Tibial nerve (tissue), 4 donors: ENCODE measurements around the gene NASP. TPM values are rescaled to one million over a fixed set of nuclear protein-coding genes. Genes with fewer than 3 reads are reported as not detected.

Experiments used
- DNase-seq, 2 donors: peaks; one replicate each; pipeline ENCODE4 v3.0.0-alpha.2; 2019; ENCODE audit warnings: low spot score in 2 of 2
- H3K27ac ChIP-seq, 4 donors: fragments of 200-600 bp; sonication (generic) in 3 of 4; one replicate each; pipeline ENCODE4 v1.5.1; 2017 to 2019; ENCODE audit warnings: mild to moderate bottlenecking in 1 of 4
- H3K27me3 ChIP-seq, 2 donors: fragments of 200-600 bp; sonication (generic) in 1 of 2; one replicate each; pipeline versions ENCODE4 v1.5.1 to v1.6.0; 2017 to 2019
- H3K36me3 ChIP-seq, 3 donors: fragments of 200-600 bp; sonication (generic); one replicate each; pipeline ENCODE4 v1.5.1; 2018 to 2019
- H3K4me1 ChIP-seq, 4 donors: fragments of 200-600 bp; sonication (generic) in 3 of 4; one replicate each; pipeline ENCODE4 v1.5.1; 2017 to 2019
- H3K4me3 ChIP-seq, 4 donors: fragments of 200-600 bp; sonication (generic) in 3 of 4; one replicate each; pipeline ENCODE4 v1.5.1; 2017 to 2019; ENCODE audit warnings: mild to moderate bottlenecking in 1 of 4, moderate library complexity in 1 of 4
- H3K9me3 ChIP-seq, 4 donors: fragments of 200-600 bp; sonication (generic) in 3 of 4; one replicate each; pipeline ENCODE4 v1.5.1; 2017 to 2019
- CTCF ChIP-seq, 5 experiments: fragments of 200-600 bp in 3 of 5; fragments of 450-650 bp in 2 of 5; sonication (generic) in 3 of 5; IDR thresholded peaks; one replicate each; pipeline ENCODE4 v1.5.1; 2016 to 2019; ENCODE audit warnings: antibody characterized with exemption in 5 of 5, mild to moderate bottlenecking in 3 of 5, moderate library complexity in 2 of 5
- EP300 ChIP-seq, 2 donors: sonication (generic); formaldehyde crosslinking; IDR thresholded peaks; one replicate each; pipeline ENCODE4 v1.6.1; 2017; ENCODE audit warnings: antibody characterized with exemption in 2 of 2, mild to moderate bottlenecking in 1 of 2
- POLR2A ChIP-seq, 2 donors: fragments of 450-650 bp; IDR thresholded peaks; one replicate each; pipeline ENCODE4 v1.6.1; 2017; ENCODE audit warnings: antibody characterized with exemption in 2 of 2, mild to moderate bottlenecking in 2 of 2, moderate library complexity in 2 of 2
- WGBS, 2 donors: methylation state at CpG; one replicate each; pipeline ENCODE4 v1.1.5; 2018; 5-methylcytosine and 5-hydroxymethylcytosine counted together
- total RNA-seq, 4 donors: library from RNA; depleted of rRNA; stranded (reverse); fragments of >200 nt; gene quantifications; one replicate each; pipeline ENCODE4 v1.1.0, GENCODE V29; 2016

The NASP gene
- total RNA-seq, 4 donors from 2014 or later, result 71.2 to 105 (median 80.6) TPM

GRCh38 chr1:45566722-45567121 lies 17.1 kb upstream of the NASP start:
- Histone ChIP-seq H3K27ac (peak overlapping the region in 2 of 4 donors; percentile 5 to 25), H3K9me3 (no peaks in the 10 kb centered on the region), H3K4me1 (peaks cover 0 to 18% (median 0%) of the 10 kb centered on the region in 4 donors), H3K36me3 (peaks cover 0 to 69% (median 0%) of the 10 kb centered on the region in 3 donors), H3K27me3 (no peaks in the 10 kb centered on the region), H3K4me3 (no peak overlapping the region)
- DNase-seq, result peak; percentile 23 to 43
- 30 to 46% methylated on average over 4 to 5 of the region's 5 CpGs for WGBS, 2 donors
- TF ChIP-seq EP300 (IDR thresholded peaks at IDR 0.05) (peak in 1 of 2 donors; percentile 35), POLR2A (IDR thresholded peaks at IDR 0.05) (no peak)

- 76 to 95% methylated on average over 7 of the region's 7 CpGs for WGBS, 2 donors
- no peak for DNase-seq
- peaks cover 0 to 57% (median 0%) of the 10 kb centered on the region in 3 donors for H3K36me3 ChIP-seq
- no peak for TF ChIP-seq POLR2A (IDR thresholded peaks at IDR 0.05)
- no peak for TF ChIP-seq EP300 (IDR thresholded peaks at IDR 0.05)
- TF ChIP-seq CTCF (IDR thresholded peaks at IDR 0.05), result no peak
- no peaks in the 10 kb centered on the region for H3K27me3 ChIP-seq
- no peak overlapping the region for H3K27ac ChIP-seq
- H3K4me1 ChIP-seq, result peaks cover 0 to 18% (median 0%) of the 10 kb centered on the region in 4 donors
- H3K4me3 ChIP-seq, result no peak overlapping the region
- H3K9me3 ChIP-seq, result no peaks in the 10 kb centered on the region
Measured at GRCh38 chr1:45567911-45568310, 15.9 kb upstream of the NASP start.

DNA sequence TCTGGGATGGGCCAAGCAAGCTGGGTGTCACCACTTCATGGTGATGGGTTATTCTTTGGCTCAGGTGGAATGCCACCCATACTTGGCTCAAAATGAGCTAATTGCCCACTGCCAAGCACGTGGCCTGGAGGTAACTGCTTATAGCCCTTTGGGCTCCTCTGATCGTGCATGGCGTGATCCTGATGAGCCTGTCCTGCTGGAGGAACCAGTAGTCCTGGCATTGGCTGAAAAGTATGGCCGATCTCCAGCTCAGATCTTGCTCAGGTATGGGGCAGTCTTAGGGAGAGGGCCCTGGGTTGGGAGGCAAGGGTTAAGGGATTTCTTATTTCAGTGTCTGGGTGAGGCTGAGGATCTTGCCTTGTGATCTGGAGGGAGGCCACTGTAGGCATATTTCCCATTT lies 15.4 kb upstream of the NASP start:
- Histone ChIP-seq H3K4me1 (peaks cover 0 to 18% (median 0%) of the 10 kb centered on the region in 4 donors), H3K36me3 (peaks cover 0 to 52% (median 0%) of the 10 kb centered on the region in 3 donors), H3K27ac (no peak overlapping the region), H3K9me3 (no peaks in the 10 kb centered on the region), H3K27me3 (no peaks in the 10 kb centered on the region), H3K4me3 (no peak overlapping the region)
- 78 to 79% methylated on average over 4 of the region's 4 CpGs for WGBS, 2 donors
- TF ChIP-seq EP300 (IDR thresholded peaks at IDR 0.05) (no peak), POLR2A (IDR thresholded peaks at IDR 0.05) (no peak), CTCF (IDR thresholded peaks at IDR 0.05) (no peak)
- no peak for DNase-seq

DNA sequence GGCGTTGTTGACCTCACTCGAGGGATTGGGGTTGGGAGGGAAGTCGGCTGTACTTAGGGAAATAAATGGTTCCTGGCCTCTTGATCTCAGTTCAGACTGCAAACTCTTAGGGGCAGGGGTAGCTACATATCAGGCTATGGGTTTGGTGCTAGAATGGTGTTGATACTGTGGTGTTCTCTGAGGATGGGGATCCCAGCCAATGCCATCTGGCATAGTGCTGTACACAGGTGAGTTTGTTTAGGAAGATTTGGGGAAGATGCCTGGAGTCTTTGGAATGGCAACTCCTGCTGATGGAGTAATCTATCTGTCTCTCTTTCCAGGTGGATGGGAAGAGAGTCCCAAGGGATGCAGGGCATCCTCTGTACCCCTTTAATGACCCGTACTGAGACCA lies 14.3 kb upstream of the NASP start:
- 27 to 29% methylated on average over 4 of the region's 4 CpGs for WGBS, 2 donors
- H3K27ac ChIP-seq, result peak overlapping the region in 1 of 4 donors; percentile 15
- DNase-seq, result no peak

DNA sequence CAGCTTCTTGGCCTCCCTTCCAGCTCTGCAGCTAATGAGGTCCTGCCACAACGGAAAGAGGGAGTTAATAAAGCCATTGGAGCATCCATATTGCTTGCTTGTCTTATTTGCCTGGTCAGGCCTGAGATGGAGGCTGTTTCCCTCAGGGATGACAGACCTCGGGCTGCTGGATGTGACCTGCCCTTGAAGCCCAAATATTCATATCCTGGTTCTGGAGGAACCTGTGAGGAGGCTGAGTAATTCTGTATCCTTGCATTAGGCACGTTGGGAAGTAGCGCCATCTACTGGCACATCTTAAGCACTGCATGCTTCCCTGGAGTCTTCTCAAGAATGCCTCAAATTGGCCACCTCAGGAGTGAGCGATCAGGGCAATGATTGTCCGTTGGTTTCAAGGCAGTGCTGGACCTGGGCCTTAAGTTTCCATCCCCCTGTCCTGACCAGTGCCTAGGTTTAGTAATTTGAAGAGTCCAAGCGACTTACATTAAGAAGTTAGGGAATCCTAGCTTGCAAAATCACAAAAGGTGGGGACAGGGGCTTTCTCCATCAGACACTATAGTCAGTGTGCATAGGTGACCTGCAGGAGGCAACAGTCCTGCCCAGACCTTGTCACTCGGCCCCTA lies 13.8 kb upstream of the NASP start:
- WGBS, 2 donors, result 9 to 13% methylated on average over 8 of the region's 8 CpGs
- DNase-seq, result peak; percentile 59 to 76

More for the DNA sequence above, 14.3 kb upstream of the NASP start:
- Histone ChIP-seq H3K27me3 (no peaks in the 10 kb centered on the region), H3K9me3 (no peaks in the 10 kb centered on the region), H3K36me3 (peaks cover 0 to 42% (median 0%) of the 10 kb centered on the region in 3 donors), H3K4me3 (no peak overlapping the region), H3K4me1 (peaks cover 0 to 12% (median 0%) of the 10 kb centered on the region in 4 donors)
- no peak for TF ChIP-seq EP300 (IDR thresholded peaks at IDR 0.05)
- TF ChIP-seq CTCF (IDR thresholded peaks at IDR 0.05), result no peak
- TF ChIP-seq POLR2A (IDR thresholded peaks at IDR 0.05), result no peak

More for the DNA sequence above, 13.8 kb upstream of the NASP start:
- H3K27ac ChIP-seq, result peak overlapping the region in 1 of 4 donors; percentile 15
- H3K9me3 ChIP-seq, result no peaks in the 10 kb centered on the region
- TF ChIP-seq CTCF (IDR thresholded peaks at IDR 0.05) (peak; percentile 87 to 96 (median 95)), EP300 (IDR thresholded peaks at IDR 0.05) (peak in 1 of 2 donors; percentile 66), POLR2A (IDR thresholded peaks at IDR 0.05) (no peak)
- no peak overlapping the region for H3K4me3 ChIP-seq
- H3K27me3 ChIP-seq, result no peaks in the 10 kb centered on the region
- H3K4me1 ChIP-seq, result peaks cover 0 to 12% (median 0%) of the 10 kb centered on the region in 4 donors
- peaks cover 0 to 42% (median 0%) of the 10 kb centered on the region in 3 donors for H3K36me3 ChIP-seq
